NCI-H748 (cell line): ENCODE data around the gene GRM4.

Experiments used
- DNase-seq: peaks from one replicate; lab custom pipeline; 2025; ENCODE audit not compliant: unreplicated experiment; lab: John Stamatoyannopoulos, UW

Gene GRM4

GRCh38 chr6:34157851-34158250 is 12.0 kb upstream of the GRM4 start:
- DNase-seq = no peak

- no peak for DNase-seq
Observed at GRCh38 chr6:34157236-34157830, 11.4 kb upstream of the GRM4 start.

GRCh38 chr6:34155471-34156300 is 9.8 kb upstream of the GRM4 start:
- DNase-seq = no peak

GRCh38 chr6:34154668-34155447 is 9.0 kb upstream of the GRM4 start:
- peak; percentile 81 for DNase-seq

- no peak for DNase-seq
Observed at GRCh38 chr6:34152806-34153520, 7.1 kb upstream of the GRM4 start.

GRCh38 chr6:34152042-34152524 is 6.2 kb upstream of the GRM4 start:
- DNase-seq = no peak

GRCh38 chr6:34151321-34152041 is 5.6 kb upstream of the GRM4 start:
- peak; percentile 55 for DNase-seq

GRCh38 chr6:34150766-34151165 is 4.9 kb upstream of the GRM4 start:
- no peak for DNase-seq

- DNase-seq = no peak
Observed at GRCh38 chr6:34149831-34150400, 4.0 kb upstream of the GRM4 start.

- no peak for DNase-seq
Observed at GRCh38 chr6:34149452-34149810, 3.5 kb upstream of the GRM4 start.

- no peak for DNase-seq
Observed at GRCh38 chr6:34148631-34149451, 3.0 kb upstream of the GRM4 start.

- no peak for DNase-seq
Observed at GRCh38 chr6:34147906-34148630, 2.2 kb upstream of the GRM4 start.

- no peak for DNase-seq
Observed at GRCh38 chr6:34146801-34147592, 1.1 kb upstream of the GRM4 start.

- peak; percentile 86 for DNase-seq
Observed at GRCh38 chr6:34145161-34146020, 496 bp downstream of the GRM4 start.

GRCh38 chr6:34144581-34145160 is 1.2 kb downstream of the GRM4 start:
- peak; percentile 41 for DNase-seq

- DNase-seq = peak; percentile 85
Observed at GRCh38 chr6:34143884-34144580, 1.9 kb downstream of the GRM4 start.
